HepG2 (cell line): Measurements from ENCODE around the gene GLTPD2. TPM values are rescaled to one million over a fixed set of nuclear protein-coding genes. Genes with fewer than 3 reads are reported as not detected.

Experiments
- ATAC-seq: fragments of 200-7000 bp; cut with Tn5 transposase; 3 replicates; pipeline ENCODE4 v1.9.1; 2020; ENCODE audit warnings: mild to moderate bottlenecking, moderate library complexity
- BruUV-seq: library from RNA; stranded (reverse); fragments of 400-500 nt; replicated peaks from 2 replicates; lab custom pipeline; 2021; lab: Mats Ljungman, UMichigan
- CTCF ChIA-PET: fragments of 300-600 bp; formaldehyde crosslinking; extraction: SDS; loops from one replicate; lab custom pipeline; 2021; ENCODE audit warnings: low total read pairs, inconsistent platforms, low intra/inter-chr PET ratio; lab: Yijun Ruan, JAX
- POLR2A ChIA-PET: fragments of 350-600 bp; sonication (Branson Sonifier 250); formaldehyde crosslinking; loops from one replicate; lab custom pipeline; 2020; ENCODE audit warnings: antibody characterized with exemption, inconsistent platforms; lab: Yijun Ruan, JAX
- DNase-seq: peaks from one replicate; pipeline ENCODE4 v3.0.0-alpha.2; 2015; ENCODE audit warnings: low spot score
- FAIRE-seq: peaks from 3 replicates; lab custom pipeline; 2011; peaks lifted over from hg19 to GRCh38; lab: Jason Lieb, UNC
- H2AFZ ChIP-seq: one replicate; pipeline ENCODE4 v1.6.1; 2011; ENCODE audit warnings: low read length, inconsistent platforms
- H3K27ac ChIP-seq: fragments of 300-600 bp; 3 replicates; pipeline ENCODE4 v1.8.0; 2011; ENCODE audit warnings: mixed run types, mild to moderate bottlenecking, mixed read lengths, low read length, inconsistent platforms; ENCODE audit not compliant: insufficient read depth; ENCODE audit errors: extremely low read length
- H3K27me3 ChIP-seq, 2 experiments: fragments of 200-600 bp in 1 of 2; 2 replicates in 1 of 2; 3 replicates in 1 of 2; pipeline versions ENCODE4 v1.6.0 to v1.8.0; 2011; ENCODE audit warnings: low read length in 2 of 2, mild to moderate bottlenecking in 2 of 2, moderate library complexity in 2 of 2, inconsistent platforms in 1 of 2; ENCODE audit not compliant: insufficient read depth in 2 of 2, control insufficient read depth in 1 of 2
- H3K36me3 ChIP-seq, 2 experiments: fragments of 200-600 bp in 1 of 2; replicated peaks in 1 of 2; 2 replicates in 1 of 2; 3 replicates in 1 of 2; pipeline versions ENCODE4 v1.5.1 to v1.8.0; 2011; ENCODE audit warnings: low read length in 2 of 2, inconsistent platforms in 1 of 2; ENCODE audit not compliant: insufficient read depth in 2 of 2, control insufficient read depth in 1 of 2
- H3K4me1 ChIP-seq: 2 replicates; pipeline ENCODE4 v1.5.1; 2012; ENCODE audit warnings: low read length, inconsistent platforms; ENCODE audit not compliant: insufficient read depth
- H3K4me2 ChIP-seq: 2 replicates; pipeline ENCODE4 v1.6.0; 2011; ENCODE audit warnings: low read depth, low read length, inconsistent platforms
- H3K4me3 ChIP-seq, 3 experiments: fragments of 200-600 bp in 1 of 3; sonication (generic), shearing (Covaris generic) in 1 of 3; replicated peaks in 1 of 3; 2 replicates each; pipeline ENCODE4 v1.5.1; 2011 to 2016; ENCODE audit warnings: low read length in 3 of 3, inconsistent platforms in 2 of 3, low read depth in 2 of 3, mild to moderate bottlenecking in 2 of 3, control low read depth in 1 of 3, mixed read lengths in 1 of 3; ENCODE audit not compliant: insufficient read depth in 1 of 3
- H3K79me2 ChIP-seq: one replicate; pipeline ENCODE4 v1.6.1; 2011; ENCODE audit warnings: low read length, inconsistent platforms; ENCODE audit not compliant: insufficient read depth
- H3K9ac ChIP-seq: 2 replicates; pipeline ENCODE4 v1.6.0; 2011; ENCODE audit warnings: mild to moderate bottlenecking, low read depth, low read length, inconsistent platforms; ENCODE audit not compliant: insufficient read depth
- H3K9me3 ChIP-seq: 2 replicates; pipeline ENCODE4 v1.5.1; 2012; ENCODE audit warnings: mild to moderate bottlenecking, low read length
- H4K20me1 ChIP-seq: 2 replicates; pipeline ENCODE4 v1.6.0; 2011; ENCODE audit warnings: inconsistent platforms, mild to moderate bottlenecking, low read length, moderate library complexity; ENCODE audit not compliant: insufficient read depth
- HNRNPK ChIP-seq: fragments of 200-400 bp; formaldehyde crosslinking; IDR thresholded peaks from 2 replicates; pipeline ENCODE4 v1.6.1; 2018; ENCODE audit warnings: low read length, low read depth, moderate library complexity, mild to moderate bottlenecking; ENCODE audit not compliant: poor library complexity, severe bottlenecking
- KLF9 ChIP-seq: IDR thresholded peaks from 2 replicates; pipeline ENCODE4 v1.6.1; 2016; ENCODE audit warnings: low read depth
- TEAD3 ChIP-seq: optimal IDR thresholded peaks from 2 replicates; pipeline ENCODE3; 2016; ENCODE audit warnings: borderline replicate concordance
- TGIF2 ChIP-seq: IDR thresholded peaks from 2 replicates; pipeline ENCODE4 v1.6.1; 2016; ENCODE audit warnings: control low read depth, missing compliant biosample characterization
- TRIM24 ChIP-seq: sonication (generic); formaldehyde crosslinking; IDR thresholded peaks from 2 replicates; pipeline ENCODE4 v1.8.0; 2022; ENCODE audit warnings: mild to moderate bottlenecking, missing genetic modification reagents
- U2AF1 ChIP-seq: fragments of 200-400 bp; formaldehyde crosslinking; optimal IDR thresholded peaks from 2 replicates; pipeline ENCODE3; 2017; ENCODE audit warnings: mild to moderate bottlenecking, low read depth, low read length
- ZBTB26 ChIP-seq: IDR thresholded peaks from 2 replicates; pipeline ENCODE4 v1.6.1; 2016; ENCODE audit warnings: missing compliant biosample characterization, missing genetic modification reagents, borderline replicate concordance
- ZNF574 ChIP-seq: sonication (generic); formaldehyde crosslinking; IDR thresholded peaks from 2 replicates; pipeline ENCODE4 v1.4.0; 2020; ENCODE audit warnings: missing genetic modification reagents
- ZNF652 ChIP-seq: IDR thresholded peaks from 2 replicates; pipeline ENCODE4 v1.6.1; 2016; ENCODE audit warnings: low read depth, borderline replicate concordance
- ZNF75D ChIP-seq: sonication (generic); formaldehyde crosslinking; IDR thresholded peaks from 2 replicates; pipeline ENCODE4 v1.8.1; 2023; ENCODE audit warnings: missing genetic modification reagents, mild to moderate bottlenecking, borderline replicate concordance
- WGBS: methylation state at CpG from one replicate; pipeline ENCODE4 v1.1.6; 2017; ENCODE audit warnings: low lambda C conversion rate; 5-methylcytosine and 5-hydroxymethylcytosine counted together
- in situ Hi-C: cut with HindIII; loops from 2 replicates; pipeline ENCODE4 v1.10.0; 2017; ENCODE audit warnings: low pct_unique_long_range_greater_than_20kb; ENCODE audit not compliant: extremely low pct_ligation_motif_present
- intact Hi-C: fragments of 100-400 bp; cut with micrococcal nuclease; formaldehyde crosslinking; loops from one replicate; pipeline ENCODE4 v1.10.0; 2022; ENCODE audit not compliant: unreplicated experiment
- polyA plus RNA-seq, 8 experiments: library from polyadenylated mRNA; depleted of rRNA in 3 of 8; stranded (reverse) in 7 of 8; unstranded in 1 of 8; fragments of >200 nt; fragmentation: Illumina TruSeq in 4 of 8; extraction: Trizol in 4 of 8; gene quantifications; 2 replicates each; pipeline versions ENCODE4 v1.2.1 to v1.2.3, GENCODE V29; 2011 to 2016; ENCODE audit warnings: low read depth in 4 of 8, missing spikeins in 1 of 8, mixed read lengths in 1 of 8; ENCODE audit not compliant: insufficient read depth in 1 of 8
- total RNA-seq, 5 experiments: library from RNA; depleted of rRNA; stranded (reverse); fragments of >200 nt; fragmentation: Illumina TruSeq; extraction: Trizol; gene quantifications; 2 replicates each; pipeline ENCODE4 v1.2.3, GENCODE V29; 2016; ENCODE audit warnings: low read depth in 1 of 5

GLTPD2 gene
- total and polyA plus RNA-seq, 2 of the 13 experiments (the other 11 are each of a cell fraction or from before 2014, with no cell fraction given): 7.5 to 12.9 TPM

GRCh38 chr17:4807605-4808377 lies 19.0 kb downstream of the GLTPD2 start (continued):
- TF ChIP-seq ZNF574 (CRISPR knock-in tag): no peak
- no peak for TF ChIP-seq U2AF1
- TF ChIP-seq HNRNPK: no peak
- TF ChIP-seq ZBTB26: no peak
- TF ChIP-seq, all 625 proteins: peak for 5

GRCh38 chr17:4808378-4808767 lies 19.6 kb downstream of the GLTPD2 start:
- peak overlapping the region; percentile 88; the same call in 1 of the 2 replicates for H3K4me2 ChIP-seq
- H2AFZ ChIP-seq: no peak overlapping the region
- DNase-seq (no peak), FAIRE-seq (no peak), ATAC-seq (no peak)
- ChIA-PET CTCF (interaction anchor here (0.9 kb wide), 1 partner anchor 74 kb away, joined by 4 read pairs; no protein-coding TSS in a partner anchor), POLR2A (interaction anchor here (2.3 to 2.5 kb wide), 2 partner anchors 20 to 104 kb away, joined by 7 to 17 read pairs; partner anchors contain the start of genes GLTPD2 and PELP1)
- peak overlapping the region in 2 of 3 experiments; percentile 80 to 92; a peak in 2 of 6 replicates for H3K4me3 ChIP-seq
- peaks cover 3% of the 10 kb centered on the region for H3K79me2 ChIP-seq
- H4K20me1 ChIP-seq: no peaks in the 10 kb centered on the region
- in situ Hi-C loops (loop anchor here (5.0 kb wide), 1 partner anchor 74 kb away; no protein-coding TSS in a partner anchor), intact Hi-C loops (no loop called here)
- no peak overlapping the region for H3K9ac ChIP-seq
- BruUV-seq: no TSS peak
- no peaks in the 10 kb centered on the region for H3K9me3 ChIP-seq
- H3K27me3 ChIP-seq: no peaks in the 10 kb centered on the region
- peaks cover 4 to 6% of the 10 kb centered on the region in 2 experiments; a peak in 2 of 5 replicates for H3K36me3 ChIP-seq
- 88% methylated on average over 6 of the region's 6 CpGs for WGBS
- H3K27ac ChIP-seq: no peak overlapping the region
- peaks cover 29% of the 10 kb centered on the region for H3K4me1 ChIP-seq
- TF ChIP-seq TRIM24 (no peak), KLF9 (no peak), ZNF652 (CRISPR knock-in tag) (no peak), TGIF2 (no peak), TEAD3 (CRISPR knock-in tag) (no peak), ZNF75D (CRISPR knock-in tag) (no peak)
